SK-N-SH (cell line): ENCODE results near the gene EEF2K.

ENCODE experiments used
- CHD2 ChIP-seq: fragments of 150-350 bp; IDR thresholded peaks from 2 replicates; pipeline ENCODE4 v1.6.1; 2018; ENCODE audit warnings: low read length; ENCODE audit not compliant: partially characterized antibody
- EZH2phosphoT487 ChIP-seq: fragments of 200-600 bp; sonication (generic); IDR thresholded peaks from 2 replicates; pipeline ENCODE4 v1.6.1; 2017; ENCODE audit warnings: low read depth, mixed run types, mild to moderate bottlenecking, antibody characterized with exemption, moderate library complexity, borderline replicate concordance
- TF ChIP-seq, protein P1 (sequence below): fragments of 200-600 bp; sonication (generic); IDR thresholded peaks from 2 replicates; pipeline ENCODE4 v1.6.1; 2017; ENCODE audit warnings: antibody characterized with exemption, mild to moderate bottlenecking, moderate library complexity

- TF ChIP-seq CHD2 (no peak), EZH2phosphoT487 (no peak)
- TF ChIP-seq, protein P1, sequence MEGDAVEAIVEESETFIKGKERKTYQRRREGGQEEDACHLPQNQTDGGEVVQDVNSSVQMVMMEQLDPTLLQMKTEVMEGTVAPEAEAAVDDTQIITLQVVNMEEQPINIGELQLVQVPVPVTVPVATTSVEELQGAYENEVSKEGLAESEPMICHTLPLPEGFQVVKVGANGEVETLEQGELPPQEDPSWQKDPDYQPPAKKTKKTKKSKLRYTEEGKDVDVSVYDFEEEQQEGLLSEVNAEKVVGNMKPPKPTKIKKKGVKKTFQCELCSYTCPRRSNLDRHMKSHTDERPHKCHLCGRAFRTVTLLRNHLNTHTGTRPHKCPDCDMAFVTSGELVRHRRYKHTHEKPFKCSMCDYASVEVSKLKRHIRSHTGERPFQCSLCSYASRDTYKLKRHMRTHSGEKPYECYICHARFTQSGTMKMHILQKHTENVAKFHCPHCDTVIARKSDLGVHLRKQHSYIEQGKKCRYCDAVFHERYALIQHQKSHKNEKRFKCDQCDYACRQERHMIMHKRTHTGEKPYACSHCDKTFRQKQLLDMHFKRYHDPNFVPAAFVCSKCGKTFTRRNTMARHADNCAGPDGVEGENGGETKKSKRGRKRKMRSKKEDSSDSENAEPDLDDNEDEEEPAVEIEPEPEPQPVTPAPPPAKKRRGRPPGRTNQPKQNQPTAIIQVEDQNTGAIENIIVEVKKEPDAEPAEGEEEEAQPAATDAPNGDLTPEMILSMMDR = no peak
These were observed 100.7 kb downstream of the EEF2K start for GRCh38 chr16:22306788-22307187.
